Natural killer cell (primary cell): ENCODE results near the gene PDLIM7. TPM values are rescaled to one million over a fixed set of nuclear protein-coding genes. Genes with fewer than 3 reads are reported as not detected.

Source experiments
- ATAC-seq, 3 donors: fragments of 150-1000 bp in 2 of 3; fragments of 200-7000 bp in 1 of 3; cut with Tn5 transposase; 1 replicate in 1 of 3; 2 replicates in 2 of 3; pipeline ENCODE4 v1.10.0; 2021; ENCODE audit warnings: mild to moderate bottlenecking in 2 of 3, moderate library complexity in 2 of 3
- DNase-seq, 2 donors: peaks; one replicate each; pipeline versions ENCODE4 v3.0.0 to v3.0.0-alpha.2; 2013 to 2021; ENCODE audit warnings: mixed read lengths in 1 of 2
- H3K27ac ChIP-seq: one replicate; pipeline ENCODE4 v1.5.1; 2013; ENCODE audit warnings: mild to moderate bottlenecking, low read length
- H3K27me3 ChIP-seq: one replicate; pipeline ENCODE4 v1.6.1; 2013; ENCODE audit warnings: low read length; ENCODE audit not compliant: control insufficient read depth, insufficient read depth
- H3K36me3 ChIP-seq: one replicate; pipeline ENCODE4 v1.6.1; 2013; ENCODE audit warnings: low read length; ENCODE audit not compliant: control insufficient read depth, insufficient read depth
- H3K4me1 ChIP-seq: one replicate; pipeline ENCODE4 v1.6.1; 2013; ENCODE audit warnings: low read length; ENCODE audit not compliant: control insufficient read depth, insufficient read depth
- H3K4me3 ChIP-seq: one replicate; pipeline ENCODE4 v1.5.1; 2013; ENCODE audit warnings: low read length
- H3K9me3 ChIP-seq: one replicate; pipeline ENCODE4 v1.6.1; 2013; ENCODE audit warnings: low read length; ENCODE audit not compliant: control insufficient read depth, insufficient read depth
- H3K27ac Mint-ChIP-seq, 2 donors: one replicate each; pipeline ENCODE4 v1.8.0; 2022; ENCODE audit warnings: mild to moderate bottlenecking in 2 of 2, mixed read lengths in 2 of 2, moderate library complexity in 1 of 2
- H3K27me3 Mint-ChIP-seq, 2 donors: one replicate each; pipeline ENCODE4 v1.8.0; 2022; ENCODE audit warnings: low read depth in 2 of 2, mixed read lengths in 2 of 2
- H3K36me3 Mint-ChIP-seq: one replicate; pipeline ENCODE4 v1.8.0; 2022; ENCODE audit warnings: mixed read lengths
- H3K4me1 Mint-ChIP-seq, 2 donors: one replicate each; pipeline ENCODE4 v1.8.0; 2022; ENCODE audit warnings: mixed read lengths in 2 of 2
- H3K4me3 Mint-ChIP-seq: one replicate; pipeline ENCODE4 v1.8.0; 2022; ENCODE audit warnings: mild to moderate bottlenecking, moderate library complexity, mixed read lengths
- H3K9me3 Mint-ChIP-seq, 2 donors: one replicate each; pipeline ENCODE4 v1.8.0; 2022; ENCODE audit warnings: mixed read lengths in 2 of 2
- WGBS: methylation state at CpG from one replicate; pipeline ENCODE4 v1.1.7; 2013; ENCODE audit warnings: missing lambda C conversion rate; ENCODE audit not compliant: insufficient coverage; 5-methylcytosine and 5-hydroxymethylcytosine counted together
- intact Hi-C: fragments of 100-400 bp; cut with micrococcal nuclease; formaldehyde crosslinking; loops from one replicate; pipeline ENCODE4 v1.14.2; 2022
- total RNA-seq, 4 donors: library from RNA; stranded (reverse); fragments of 120-200 nt in 1 of 4; gene quantifications; one replicate each; pipeline versions ENCODE4 v1.2.3 to v1.2.4, GENCODE V29; 2013 to 2022
- TF ChIP-seq, protein P1 (sequence below): fragments of 200-600 bp; IDR thresholded peaks from one replicate; pipeline ENCODE4 v1.8.0; 2022; ENCODE audit warnings: antibody characterized with exemption

PDLIM7 gene
- total RNA-seq, 3 donors from 2014 or later (not counting 1 experiment from before 2014, with no cell fraction given), result 9.7 to 58.7 (median 14.7) TPM

DNA sequence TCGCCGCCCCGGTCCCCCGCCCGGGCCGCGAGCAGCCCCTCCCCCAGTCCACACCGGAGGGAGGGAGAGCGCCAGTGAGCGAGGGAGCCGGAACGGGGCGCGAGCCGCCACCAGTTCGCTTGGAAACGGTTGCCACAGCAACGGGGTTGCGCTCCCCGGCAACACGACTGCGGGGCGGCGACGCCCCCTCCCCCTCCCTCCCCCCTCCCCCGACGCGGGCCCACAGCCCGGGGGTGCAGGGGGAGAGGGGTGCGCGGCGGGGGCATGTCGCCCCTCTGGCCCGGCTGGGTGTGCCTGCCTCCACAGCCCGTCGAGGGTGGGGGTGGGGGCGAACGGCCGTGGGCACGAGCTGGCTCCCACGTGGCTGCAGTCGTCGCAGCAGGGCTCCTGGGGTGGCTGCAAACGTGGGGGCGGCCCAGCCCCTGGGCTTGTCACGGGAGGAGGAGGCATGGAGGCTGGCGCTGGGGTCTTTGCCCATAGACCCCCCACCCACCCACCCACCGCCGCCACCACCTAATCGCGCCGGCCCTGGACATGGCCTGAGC is 50.3 kb downstream of the PDLIM7 start:
- Histone ChIP-seq H3K4me3 (no peak overlapping the region), H3K4me1 (peaks cover 47% of the 10 kb centered on the region), H3K27me3 (no peaks in the 10 kb centered on the region), H3K36me3 (peaks cover 14% of the 10 kb centered on the region), H3K27ac (no peak overlapping the region), H3K9me3 (no peaks in the 10 kb centered on the region)
- Mint-ChIP-seq H3K36me3 (no peaks in the 10 kb centered on the region), H3K27me3 (no peaks in the 10 kb centered on the region), H3K4me3 (no peak overlapping the region), H3K27ac (no peak overlapping the region), H3K9me3 (no peaks in the 10 kb centered on the region), H3K4me1 (peaks cover 27 to 51% of the 10 kb centered on the region in 2 donors)
- under 1% methylated on average over 21 of the region's 52 CpGs for WGBS
- DNase-seq (peak; percentile 68 to 92), ATAC-seq (peak; percentile 52 to 69 (median 56))
- TF ChIP-seq, protein P1, sequence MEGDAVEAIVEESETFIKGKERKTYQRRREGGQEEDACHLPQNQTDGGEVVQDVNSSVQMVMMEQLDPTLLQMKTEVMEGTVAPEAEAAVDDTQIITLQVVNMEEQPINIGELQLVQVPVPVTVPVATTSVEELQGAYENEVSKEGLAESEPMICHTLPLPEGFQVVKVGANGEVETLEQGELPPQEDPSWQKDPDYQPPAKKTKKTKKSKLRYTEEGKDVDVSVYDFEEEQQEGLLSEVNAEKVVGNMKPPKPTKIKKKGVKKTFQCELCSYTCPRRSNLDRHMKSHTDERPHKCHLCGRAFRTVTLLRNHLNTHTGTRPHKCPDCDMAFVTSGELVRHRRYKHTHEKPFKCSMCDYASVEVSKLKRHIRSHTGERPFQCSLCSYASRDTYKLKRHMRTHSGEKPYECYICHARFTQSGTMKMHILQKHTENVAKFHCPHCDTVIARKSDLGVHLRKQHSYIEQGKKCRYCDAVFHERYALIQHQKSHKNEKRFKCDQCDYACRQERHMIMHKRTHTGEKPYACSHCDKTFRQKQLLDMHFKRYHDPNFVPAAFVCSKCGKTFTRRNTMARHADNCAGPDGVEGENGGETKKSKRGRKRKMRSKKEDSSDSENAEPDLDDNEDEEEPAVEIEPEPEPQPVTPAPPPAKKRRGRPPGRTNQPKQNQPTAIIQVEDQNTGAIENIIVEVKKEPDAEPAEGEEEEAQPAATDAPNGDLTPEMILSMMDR, result no peak
- intact Hi-C loops, result no loop called here

DNA sequence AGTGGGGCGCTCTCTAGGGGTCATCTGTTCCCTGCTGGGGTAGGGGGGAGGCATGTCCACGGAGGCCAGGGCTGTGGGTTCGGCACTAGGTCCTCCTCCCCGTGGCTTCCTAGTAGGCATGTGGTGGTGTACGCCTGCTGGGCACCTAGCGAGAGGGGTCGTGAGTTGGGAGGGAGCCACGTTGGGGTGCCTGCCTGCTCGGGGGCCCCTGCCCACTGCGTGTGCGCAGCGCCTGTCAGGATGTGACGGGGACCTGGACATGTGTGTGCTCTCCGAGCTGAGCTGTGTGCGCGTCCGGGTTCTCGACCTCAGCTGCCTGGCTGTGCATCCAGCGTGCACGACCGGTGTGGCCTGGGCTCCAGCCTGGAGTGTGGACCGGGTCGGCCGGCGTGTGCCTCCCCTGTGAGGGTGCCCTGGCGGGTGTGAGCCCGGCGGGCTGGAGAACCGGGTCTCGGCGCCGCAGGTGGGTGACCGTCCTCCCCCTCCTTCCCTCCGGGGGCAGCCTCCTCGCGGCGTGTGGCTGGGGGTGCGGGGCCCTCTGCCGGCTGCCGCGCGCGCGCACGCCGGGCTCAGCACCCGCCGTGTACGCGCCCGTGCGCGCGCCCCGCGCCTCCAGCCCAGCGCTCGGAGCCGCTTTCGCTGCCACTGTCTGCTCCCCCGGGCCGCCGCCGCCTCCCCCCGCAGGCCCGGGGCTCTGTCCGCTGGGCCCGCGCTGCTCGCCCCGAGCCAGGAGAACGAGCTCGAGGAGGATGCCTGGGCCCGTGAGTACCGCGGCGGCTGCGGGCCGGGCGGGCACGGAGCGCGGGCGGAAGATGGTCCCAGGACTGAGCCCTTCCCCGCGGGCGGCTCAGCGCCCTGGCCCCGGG is 51.0 kb downstream of the PDLIM7 start, which contains the start of gene PRR7:
Gene PRR7 (plus strand): TSS at position 615 of the 866 bp plus-strand sequence. CDS start 8,254 bp downstream, outside the sequence.
- DNase-seq, result peak; percentile 80 to 92
- intact Hi-C loops, result loop anchor here (1.0 kb wide), 2 partner anchors 8 to 17 kb away; no protein-coding TSS in a partner anchor
- WGBS, result under 1% methylated on average over 89 of the region's 89 CpGs
- Histone ChIP-seq H3K4me1 (peaks cover 47% of the 10 kb centered on the region), H3K27ac (peak within 1 kb of the TSS; percentile 78), H3K27me3 (no peaks in the 10 kb centered on the region), H3K36me3 (peaks cover 21% of the 10 kb centered on the region), H3K4me3 (peak within 1 kb of the TSS; percentile 42), H3K9me3 (no peaks in the 10 kb centered on the region)
- no peaks in the 10 kb centered on the region for H3K27me3 Mint-ChIP-seq
- H3K4me3 Mint-ChIP-seq, result peak within 1 kb of the TSS; percentile 75
- peaks cover 27 to 51% of the 10 kb centered on the region in 2 donors for H3K4me1 Mint-ChIP-seq
- TF ChIP-seq, protein P1, result no peak
- no peaks in the 10 kb centered on the region for H3K36me3 Mint-ChIP-seq
- no peaks in the 10 kb centered on the region for H3K9me3 Mint-ChIP-seq
- peak; percentile 62 to 87 (median 71) for ATAC-seq
- peak within 1 kb of the TSS; percentile 79 to 84 for H3K27ac Mint-ChIP-seq

DNA sequence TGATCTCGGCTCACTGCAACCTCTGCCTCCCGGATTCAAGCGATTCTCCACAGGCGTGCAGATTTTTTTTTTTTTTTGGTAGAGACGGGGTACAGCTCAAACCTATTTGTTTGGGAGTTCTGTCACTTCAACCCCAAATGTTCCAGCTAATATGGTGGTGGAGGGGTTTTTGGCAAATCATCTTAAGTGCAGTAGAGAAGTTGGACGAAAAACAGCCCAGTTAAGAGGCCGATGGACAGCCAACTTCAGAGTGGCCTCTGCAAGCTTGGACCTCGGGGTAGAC is 51.5 kb downstream of the PDLIM7 start:
- peak in 1 of 2 donors; percentile 64 for DNase-seq
- no peak for ATAC-seq
- intact Hi-C loops, result loop anchor here (1.0 kb wide), 2 partner anchors 8 to 17 kb away; no protein-coding TSS in a partner anchor

More for the DNA sequence above, 51.5 kb downstream of the PDLIM7 start:
- TF ChIP-seq, protein P1, result no peak
- WGBS, result 9% methylated on average over 8 of the region's 8 CpGs
- Histone ChIP-seq H3K4me1 (peaks cover 47% of the 10 kb centered on the region), H3K27ac (peak overlapping the region; percentile 78), H3K36me3 (peaks cover 26% of the 10 kb centered on the region), H3K27me3 (no peaks in the 10 kb centered on the region), H3K4me3 (peak overlapping the region; percentile 42), H3K9me3 (no peaks in the 10 kb centered on the region)
- Mint-ChIP-seq H3K9me3 (no peaks in the 10 kb centered on the region), H3K4me1 (peaks cover 27 to 48% of the 10 kb centered on the region in 2 donors), H3K36me3 (no peaks in the 10 kb centered on the region), H3K4me3 (peak overlapping the region; percentile 62), H3K27ac (peak overlapping the region; percentile 76 to 84), H3K27me3 (no peaks in the 10 kb centered on the region)
